Gastrocnemius medialis (tissue), 4 donors: ENCODE results near the gene HBS1L. TPM values are rescaled to one million over a fixed set of nuclear protein-coding genes. Genes with fewer than 3 reads are reported as not detected.

Experiments used
- ATAC-seq, 2 donors: fragments of 150-250 bp; one replicate each; pipeline ENCODE4 v1.9.1; 2016
- DNase-seq, 2 donors: peaks; one replicate each; pipeline ENCODE4 v3.0.0-alpha.2; 2019
- H3K27ac ChIP-seq, 4 donors: fragments of 200-600 bp; sonication (generic); 1 replicate in 1 of 4; 2 replicates in 3 of 4; pipeline ENCODE4 v1.5.1; 2016 to 2018; ENCODE audit warnings: mild to moderate bottlenecking in 2 of 4, moderate library complexity in 1 of 4
- H3K27me3 ChIP-seq, 3 donors: fragments of 200-600 bp; sonication (generic) in 2 of 3; 1 replicate in 1 of 3; 2 replicates in 2 of 3; pipeline versions ENCODE4 v1.5.1 to v1.6.0; 2016 to 2019; ENCODE audit warnings: mild to moderate bottlenecking in 1 of 3, moderate library complexity in 1 of 3
- H3K36me3 ChIP-seq, 2 donors: fragments of 200-600 bp; sonication (generic) in 1 of 2; one replicate each; pipeline ENCODE4 v1.5.1; 2017 to 2018
- H3K4me1 ChIP-seq, 2 donors: fragments of 200-600 bp; sonication (generic) in 1 of 2; one replicate each; pipeline ENCODE4 v1.5.1; 2016 to 2017; ENCODE audit warnings: mild to moderate bottlenecking in 2 of 2
- H3K4me3 ChIP-seq, 4 donors: fragments of 200-600 bp; sonication (generic) in 3 of 4; 1 replicate in 1 of 4; 2 replicates in 3 of 4; pipeline ENCODE4 v1.5.1; 2016 to 2019; ENCODE audit warnings: mild to moderate bottlenecking in 2 of 4
- H3K9me3 ChIP-seq, 3 donors: fragments of 200-600 bp; sonication (generic) in 2 of 3; 1 replicate in 1 of 3; 2 replicates in 2 of 3; pipeline ENCODE4 v1.5.1; 2016 to 2019
- POLR2A ChIP-seq, 2 donors: fragments of 450-650 bp; IDR thresholded peaks; one replicate each; pipeline ENCODE4 v1.6.1; 2017; ENCODE audit warnings: antibody characterized with exemption in 2 of 2, mild to moderate bottlenecking in 2 of 2, moderate library complexity in 2 of 2
- in situ Hi-C, 4 donors: fragments of 200-750 bp; cut with MboI; loops; one replicate each; pipeline versions ENCODE4 v1.15.0 to v1.8.0; 2017; ENCODE audit warnings: low sequenced_read_pairs in 4 of 4
- intact Hi-C: fragments of 100-400 bp; cut with DNase I; formaldehyde crosslinking; loops from one replicate; pipeline ENCODE4 v1.15.1; 2023; ENCODE audit warnings: low total_unique reads
- total RNA-seq, 4 donors: library from RNA; depleted of rRNA; stranded (reverse); fragments of >200 nt; gene quantifications; one replicate each; pipeline versions ENCODE4 v1.1.0 to v1.2.3, GENCODE V29; 2016
- TF ChIP-seq, protein P1 (sequence below), 5 experiments: fragments of 450-650 bp in 3 of 5; fragments of 200-600 bp in 2 of 5; sonication (generic) in 2 of 5; IDR thresholded peaks in 4 of 5; conservative IDR thresholded peaks in 1 of 5; 1 replicate in 4 of 5; 2 replicates in 1 of 5; pipeline ENCODE4 v1.5.1; 2016 to 2019; ENCODE audit warnings: antibody characterized with exemption in 5 of 5, mild to moderate bottlenecking in 3 of 5, moderate library complexity in 3 of 5

The HBS1L gene
- total RNA-seq, 4 donors from 2014 or later: 97.9 to 139 (median 120) TPM

DNA sequence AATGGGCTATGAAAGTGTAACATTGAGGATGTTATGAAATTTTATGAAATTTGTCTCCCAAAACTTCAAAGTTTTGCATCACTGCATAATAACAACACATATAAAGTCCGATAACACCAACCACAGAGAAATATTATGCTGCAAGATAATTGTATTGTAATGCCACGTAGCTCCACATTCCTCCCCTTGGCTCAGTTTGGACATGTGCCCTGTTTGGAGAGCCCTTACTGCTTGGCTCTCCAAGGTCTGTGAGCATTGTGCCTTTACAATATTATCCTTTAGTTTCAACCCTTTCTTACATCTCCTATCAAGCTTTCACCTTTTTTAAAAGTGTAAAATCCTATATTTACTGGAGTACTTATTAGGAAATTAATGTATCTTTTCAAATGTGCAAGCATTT, 10.8 kb downstream of the HBS1L start:
- Histone ChIP-seq H3K4me3 (no peak overlapping the region), H3K9me3 (no peaks in the 10 kb centered on the region), H3K4me1 (peaks cover 16 to 18% of the 10 kb centered on the region in 2 donors), H3K36me3 (peaks cover 0 to 6% of the 10 kb centered on the region in 2 donors), H3K27ac (no peak overlapping the region), H3K27me3 (no peaks in the 10 kb centered on the region)
- in situ Hi-C loops: no loop called here
- DNase-seq: no peak
- intact Hi-C loops: no loop called here
- no peak for ATAC-seq
- TF ChIP-seq, protein P1, sequence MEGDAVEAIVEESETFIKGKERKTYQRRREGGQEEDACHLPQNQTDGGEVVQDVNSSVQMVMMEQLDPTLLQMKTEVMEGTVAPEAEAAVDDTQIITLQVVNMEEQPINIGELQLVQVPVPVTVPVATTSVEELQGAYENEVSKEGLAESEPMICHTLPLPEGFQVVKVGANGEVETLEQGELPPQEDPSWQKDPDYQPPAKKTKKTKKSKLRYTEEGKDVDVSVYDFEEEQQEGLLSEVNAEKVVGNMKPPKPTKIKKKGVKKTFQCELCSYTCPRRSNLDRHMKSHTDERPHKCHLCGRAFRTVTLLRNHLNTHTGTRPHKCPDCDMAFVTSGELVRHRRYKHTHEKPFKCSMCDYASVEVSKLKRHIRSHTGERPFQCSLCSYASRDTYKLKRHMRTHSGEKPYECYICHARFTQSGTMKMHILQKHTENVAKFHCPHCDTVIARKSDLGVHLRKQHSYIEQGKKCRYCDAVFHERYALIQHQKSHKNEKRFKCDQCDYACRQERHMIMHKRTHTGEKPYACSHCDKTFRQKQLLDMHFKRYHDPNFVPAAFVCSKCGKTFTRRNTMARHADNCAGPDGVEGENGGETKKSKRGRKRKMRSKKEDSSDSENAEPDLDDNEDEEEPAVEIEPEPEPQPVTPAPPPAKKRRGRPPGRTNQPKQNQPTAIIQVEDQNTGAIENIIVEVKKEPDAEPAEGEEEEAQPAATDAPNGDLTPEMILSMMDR (IDR thresholded peaks at IDR 0.05 in 4 of 5, conservative IDR thresholded peaks at IDR 0.05 in 1 of 5): no peak
- no peak for TF ChIP-seq POLR2A (IDR thresholded peaks at IDR 0.05)

DNA sequence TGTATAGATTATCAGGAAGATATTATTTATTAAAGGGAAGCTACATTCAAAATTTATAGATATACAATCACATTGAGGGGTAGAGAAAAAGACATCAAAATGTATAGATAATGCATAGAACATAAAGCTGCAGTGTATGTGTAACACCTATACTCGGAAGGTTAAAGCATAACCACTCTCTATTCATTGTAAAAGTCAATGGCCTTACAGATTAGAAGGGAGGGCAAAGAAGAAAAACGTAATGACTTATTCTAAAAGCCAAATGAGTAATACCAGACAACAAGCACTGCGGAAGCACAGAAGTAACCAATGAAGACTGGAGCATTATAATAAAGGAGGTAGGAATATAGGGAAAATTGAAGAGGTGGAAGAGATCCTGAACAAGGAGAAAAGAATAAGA, 11.3 kb downstream of the HBS1L start:
- Histone ChIP-seq H3K4me3 (no peak overlapping the region), H3K27me3 (no peaks in the 10 kb centered on the region), H3K27ac (no peak overlapping the region), H3K4me1 (peaks cover 16 to 18% of the 10 kb centered on the region in 2 donors), H3K9me3 (no peaks in the 10 kb centered on the region), H3K36me3 (peaks cover 0 to 7% of the 10 kb centered on the region in 2 donors)
- intact Hi-C loops: no loop called here
- DNase-seq (no peak), ATAC-seq (no peak)
- TF ChIP-seq POLR2A (IDR thresholded peaks at IDR 0.05): no peak
- TF ChIP-seq, protein P1 (IDR thresholded peaks at IDR 0.05 in 4 of 5, conservative IDR thresholded peaks at IDR 0.05 in 1 of 5): no peak
- in situ Hi-C loops: no loop called here

DNA sequence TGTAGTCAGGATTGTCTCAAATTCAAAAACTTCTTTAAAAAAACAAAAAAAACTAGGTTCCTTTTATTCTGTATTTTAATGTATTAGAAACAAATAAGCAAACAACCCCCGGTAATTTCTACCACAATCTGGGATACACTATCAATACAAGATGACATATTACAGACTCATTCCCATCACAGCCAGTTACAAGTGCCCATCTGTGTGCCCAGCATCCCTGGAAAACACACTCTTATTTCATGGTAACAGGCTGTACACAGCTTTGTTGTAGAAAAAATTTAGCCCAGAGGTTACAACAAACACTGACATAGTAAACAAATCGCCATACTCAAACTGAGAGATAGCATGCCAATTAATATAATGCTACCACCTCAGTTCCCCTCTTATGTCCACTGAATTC, 16.3 kb downstream of the HBS1L start:
- no peak overlapping the region for H3K4me3 ChIP-seq
- ATAC-seq (no peak), DNase-seq (no peak)
- H3K36me3 ChIP-seq: peaks cover 0 to 32% of the 10 kb centered on the region in 2 donors
- H3K9me3 ChIP-seq: no peaks in the 10 kb centered on the region
- in situ Hi-C loops (no loop called here), intact Hi-C loops (no loop called here)
- H3K27me3 ChIP-seq: no peaks in the 10 kb centered on the region
- H3K27ac ChIP-seq: no peak overlapping the region
- TF ChIP-seq, protein P1 (IDR thresholded peaks at IDR 0.05 in 4 of 5, conservative IDR thresholded peaks at IDR 0.05 in 1 of 5): no peak
- no peak for TF ChIP-seq POLR2A (IDR thresholded peaks at IDR 0.05)
- H3K4me1 ChIP-seq: peaks cover 8 to 16% of the 10 kb centered on the region in 2 donors

DNA sequence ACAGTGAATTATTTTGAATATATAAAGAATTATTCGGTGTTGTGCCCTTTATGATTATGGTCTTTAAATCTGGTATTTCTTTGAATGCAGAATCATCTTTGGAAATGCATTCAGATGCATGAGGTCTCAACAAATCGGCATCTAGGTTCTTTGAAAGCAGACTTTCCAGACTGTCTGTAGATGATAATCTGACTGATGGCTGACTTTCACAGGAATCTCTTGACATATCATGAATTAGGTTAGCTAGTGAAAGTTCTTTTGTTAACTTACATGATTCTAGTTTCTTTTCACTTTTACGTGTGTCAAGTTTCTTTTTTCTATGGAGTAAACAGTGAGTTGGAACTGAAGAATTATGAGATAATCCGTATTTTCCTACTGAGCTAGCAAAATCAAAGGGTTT, 17.1 kb downstream of the HBS1L start:
- ATAC-seq: no peak
- TF ChIP-seq POLR2A (IDR thresholded peaks at IDR 0.05): no peak
- TF ChIP-seq, protein P1 (IDR thresholded peaks at IDR 0.05 in 4 of 5, conservative IDR thresholded peaks at IDR 0.05 in 1 of 5): no peak
- DNase-seq: no peak
- in situ Hi-C loops (no loop called here), intact Hi-C loops (no loop called here)
- Histone ChIP-seq H3K36me3 (peaks cover 0 to 36% of the 10 kb centered on the region in 2 donors), H3K27ac (no peak overlapping the region), H3K4me3 (no peak overlapping the region), H3K4me1 (peaks cover 8 to 16% of the 10 kb centered on the region in 2 donors), H3K9me3 (no peaks in the 10 kb centered on the region), H3K27me3 (no peaks in the 10 kb centered on the region)
